NCI-H345 treated with DMSO at 0.1 percent for 48 hours (cell line): ENCODE results near the gene SSR2.

ENCODE experiments used
- DNase-seq: peaks from one replicate; lab custom pipeline; 2025; ENCODE audit not compliant: unreplicated experiment; lab: John Stamatoyannopoulos, UW

The SSR2 gene

GRCh38 chr1:156020293-156021092 lies at the start of gene SSR2:
TSS of gene SSR2 (minus strand) at chr1:156020951. CDS start at chr1:156020167, 784 bp downstream.
- DNase-seq, result peak; percentile 100

DNA sequence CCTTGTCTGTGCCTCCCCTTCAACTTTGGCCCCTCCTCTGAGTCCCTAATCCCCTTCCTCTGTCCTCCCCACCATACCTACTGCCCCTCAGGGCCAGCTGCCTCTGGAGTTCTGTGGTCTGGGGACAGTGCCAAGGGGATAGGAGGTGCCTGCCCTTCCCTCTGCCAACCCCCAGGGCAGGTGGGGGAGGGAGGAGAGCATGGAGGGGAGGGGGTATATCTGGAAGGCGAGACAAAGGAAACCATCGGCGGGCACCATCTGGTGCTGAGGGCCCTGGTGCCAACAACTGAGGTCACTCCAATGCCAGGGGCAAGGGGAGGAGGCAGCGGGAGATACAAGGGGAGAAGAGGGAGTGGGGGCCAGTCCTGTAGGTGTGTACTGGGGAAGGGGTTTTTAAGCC lies 49.8 kb upstream of the SSR2 start:
- peak; percentile 57 for DNase-seq

GRCh38 chr1:156069490-156070455 lies 49.0 kb upstream of the SSR2 start:
- no peak for DNase-seq

DNA sequence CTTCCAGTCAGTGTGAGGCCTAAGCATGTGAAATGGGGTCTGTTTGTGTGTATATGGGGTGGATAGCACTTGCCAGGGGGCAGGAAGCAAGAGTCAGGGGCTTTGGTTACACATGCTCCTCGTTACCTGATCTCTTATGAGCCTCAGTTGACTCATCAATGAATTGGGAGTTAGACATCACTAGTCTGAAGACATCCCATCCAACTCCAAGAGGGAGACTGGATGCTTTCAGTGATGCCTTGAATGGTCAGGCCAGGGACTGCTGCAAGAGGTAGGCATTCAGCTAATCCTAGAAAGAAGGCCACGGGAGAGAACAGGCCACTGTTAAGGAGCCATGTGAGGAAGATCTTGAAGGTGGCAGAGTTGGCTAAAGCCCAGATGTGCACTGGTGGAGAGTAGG lies 46.5 kb upstream of the SSR2 start:
- no peak for DNase-seq

DNA sequence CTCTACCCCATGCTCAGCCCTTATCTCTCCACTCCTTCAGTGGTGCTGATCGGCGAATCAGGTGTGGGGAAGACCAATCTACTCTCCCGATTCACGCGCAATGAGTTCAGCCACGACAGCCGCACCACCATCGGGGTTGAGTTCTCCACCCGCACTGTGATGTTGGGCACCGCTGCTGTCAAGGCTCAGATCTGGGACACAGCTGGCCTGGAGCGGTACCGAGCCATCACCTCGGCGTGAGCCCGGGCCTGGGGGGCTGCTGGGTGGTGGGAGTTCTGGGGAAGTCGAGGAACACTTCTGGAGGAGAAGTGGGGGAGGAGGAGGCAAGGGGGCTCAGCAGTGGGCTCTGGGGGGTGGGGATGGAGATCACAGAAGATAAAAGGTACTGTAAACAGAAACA lies 45.1 kb upstream of the SSR2 start:
- DNase-seq, result no peak

DNA sequence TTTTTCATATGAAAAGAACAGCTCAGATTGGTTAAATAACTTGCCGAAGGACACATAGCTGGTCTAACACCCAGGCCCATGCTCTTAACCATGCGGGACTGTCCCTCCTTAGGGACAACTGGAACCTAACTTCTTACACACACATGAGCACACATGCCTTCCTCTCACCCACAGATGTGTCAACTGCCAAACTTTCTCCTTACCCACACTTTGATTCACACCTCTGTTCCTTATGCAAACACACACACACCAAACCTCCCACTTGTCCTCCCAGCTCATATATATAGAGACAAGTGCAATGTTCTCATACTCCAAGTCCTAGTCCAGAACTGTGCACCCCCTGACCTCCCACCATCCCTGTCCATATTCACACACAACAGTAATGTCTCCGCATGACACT lies 44.5 kb upstream of the SSR2 start:
- DNase-seq, result no peak

GRCh38 chr1:156064615-156065014 lies 43.9 kb upstream of the SSR2 start:
- no peak for DNase-seq

DNA sequence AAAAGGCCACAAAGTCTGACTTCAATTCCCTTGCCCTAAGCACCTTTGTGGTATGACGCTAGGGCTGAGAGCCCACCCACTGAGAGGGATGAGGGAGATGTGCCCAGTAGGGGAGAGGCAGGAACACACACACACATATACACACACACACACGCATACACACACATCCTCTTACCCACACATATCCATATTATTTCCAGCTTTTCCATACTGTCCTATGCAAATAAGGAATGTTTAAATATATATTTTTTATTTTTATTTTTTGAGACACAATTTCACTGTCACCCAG lies 43.2 kb upstream of the SSR2 start:
- no peak for DNase-seq

GRCh38 chr1:156062189-156062588 lies 41.4 kb upstream of the SSR2 start:
- DNase-seq, result no peak

DNA sequence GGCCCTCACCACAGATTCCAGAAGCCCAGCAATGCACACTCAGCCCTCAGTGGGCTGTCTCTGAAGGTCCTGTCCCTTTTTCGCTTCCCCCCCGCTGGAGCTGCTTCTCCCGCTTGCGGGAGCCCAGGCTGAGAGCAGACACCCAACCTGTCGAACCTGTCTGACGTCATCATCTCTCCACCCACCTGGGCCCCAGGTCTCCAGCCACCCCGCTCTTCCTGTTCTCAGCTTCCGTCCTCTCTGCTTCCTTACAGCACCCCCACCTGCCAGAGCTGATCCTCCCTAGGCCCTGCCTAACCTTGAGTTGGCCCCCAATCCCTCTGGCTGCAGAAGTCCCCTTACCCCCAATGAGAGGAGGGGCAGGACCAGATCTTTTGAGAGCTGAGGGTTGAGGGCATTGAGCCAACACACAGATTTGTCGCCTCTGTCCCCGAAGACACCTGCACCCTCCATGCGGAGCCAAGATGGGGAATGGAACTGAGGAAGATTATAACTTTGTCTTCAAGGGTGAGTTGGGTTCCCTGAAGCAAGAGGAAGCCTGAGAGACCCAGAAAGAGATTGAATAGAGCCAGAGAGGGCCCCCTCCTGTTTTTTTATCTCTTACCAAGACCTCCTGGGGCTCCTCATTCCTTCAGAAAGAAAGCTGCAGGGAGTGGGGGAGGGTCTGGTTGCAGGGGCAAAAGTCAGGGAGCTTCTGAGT lies 40.3 kb upstream of the SSR2 start, which contains the start of gene RAB25:
Gene RAB25, plus strand, starts transcription at position 224 of the 700 bp plus-strand sequence. Its CDS starts 241 bp downstream, at position 465.
- DNase-seq, result no peak

GRCh38 chr1:156056326-156056849 lies 35.6 kb upstream of the SSR2 start:
- no peak for DNase-seq

DNA sequence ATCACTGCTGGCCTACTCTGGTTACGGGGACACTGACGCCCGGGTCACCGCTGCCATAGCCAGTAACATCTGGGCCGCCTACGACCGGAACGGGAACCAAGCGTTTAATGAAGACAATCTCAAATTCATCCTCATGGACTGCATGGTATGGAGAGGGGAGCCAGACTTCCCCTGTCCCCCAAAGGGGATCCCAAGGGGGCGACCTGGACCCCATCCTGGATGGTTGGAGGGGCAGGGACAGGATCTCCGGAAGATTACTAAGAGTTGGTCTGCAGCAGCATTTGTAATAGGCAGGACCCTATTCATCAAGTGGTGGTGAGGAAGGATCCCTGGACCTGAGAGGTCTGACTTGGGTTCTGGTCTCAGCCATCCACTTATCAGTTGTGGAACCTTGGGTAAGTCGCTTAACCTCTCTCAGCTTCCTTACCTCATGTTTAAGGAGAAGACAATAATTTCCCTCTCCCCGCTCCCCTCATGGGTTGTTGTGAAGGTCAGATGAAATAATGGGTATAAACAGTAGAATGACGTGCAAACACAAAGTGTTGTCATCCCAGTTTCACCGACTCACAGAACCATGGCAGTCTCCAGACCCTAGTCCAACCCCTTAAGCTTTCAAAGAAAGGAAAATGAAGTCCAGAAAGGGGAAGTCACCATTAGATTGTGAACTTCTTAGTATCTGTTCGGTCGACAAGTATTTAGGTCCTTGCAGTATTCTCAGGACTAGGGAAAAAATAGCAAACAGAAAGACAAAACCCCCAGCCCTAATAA lies 34.7 kb upstream of the SSR2 start:
- DNase-seq, result no peak

DNA sequence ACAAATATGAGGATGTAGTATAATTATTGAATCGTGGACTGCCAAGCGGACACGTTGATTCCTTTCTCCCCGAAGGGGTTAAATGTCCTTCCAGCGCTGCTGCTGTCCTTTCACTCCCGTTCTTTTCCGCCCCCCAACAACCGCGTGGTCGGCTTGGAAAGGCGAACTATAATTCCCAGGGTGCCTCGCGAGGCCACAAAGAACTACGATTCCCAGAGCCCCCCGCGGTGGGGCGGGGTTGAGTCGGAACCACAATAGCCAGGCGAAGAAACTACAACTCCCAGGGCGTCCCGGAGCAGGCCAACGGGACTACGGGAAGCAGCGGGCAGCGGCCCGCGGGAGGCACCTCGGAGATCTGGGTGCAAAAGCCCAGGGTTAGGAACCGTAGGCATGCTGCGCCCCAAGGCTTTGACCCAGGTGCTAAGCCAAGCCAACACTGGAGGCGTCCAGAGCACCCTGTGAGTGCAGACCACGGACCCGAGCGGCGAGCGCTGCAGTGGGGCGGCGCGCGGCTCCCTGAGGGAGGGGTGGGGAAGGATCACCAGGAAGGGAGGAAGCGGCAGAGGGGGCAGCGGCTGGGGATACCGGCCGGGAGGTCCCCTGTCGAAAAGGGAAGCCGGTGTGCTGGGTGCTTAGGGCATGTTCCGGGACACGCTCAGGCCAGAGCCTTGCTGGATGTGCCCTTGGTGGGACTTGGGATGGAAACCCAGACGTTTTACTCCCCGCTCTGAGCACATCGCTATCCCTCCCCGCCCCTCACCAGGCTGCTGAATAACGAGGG lies 33.9 kb upstream of the SSR2 start, which contains the start of gene LAMTOR2:
Gene LAMTOR2, plus strand, starts transcription at position 283 of the 781 bp plus-strand sequence. Its CDS starts 108 bp downstream, at position 391.
- DNase-seq, result peak; percentile 100

GRCh38 chr1:156053768-156054499 lies 33.2 kb upstream of the SSR2 start, which contains the start of gene UBQLN4:
TSS of gene UBQLN4 (minus strand) at chr1:156053798. CDS start at chr1:156053701, 97 bp downstream.
- DNase-seq, result peak; percentile 99

DNA sequence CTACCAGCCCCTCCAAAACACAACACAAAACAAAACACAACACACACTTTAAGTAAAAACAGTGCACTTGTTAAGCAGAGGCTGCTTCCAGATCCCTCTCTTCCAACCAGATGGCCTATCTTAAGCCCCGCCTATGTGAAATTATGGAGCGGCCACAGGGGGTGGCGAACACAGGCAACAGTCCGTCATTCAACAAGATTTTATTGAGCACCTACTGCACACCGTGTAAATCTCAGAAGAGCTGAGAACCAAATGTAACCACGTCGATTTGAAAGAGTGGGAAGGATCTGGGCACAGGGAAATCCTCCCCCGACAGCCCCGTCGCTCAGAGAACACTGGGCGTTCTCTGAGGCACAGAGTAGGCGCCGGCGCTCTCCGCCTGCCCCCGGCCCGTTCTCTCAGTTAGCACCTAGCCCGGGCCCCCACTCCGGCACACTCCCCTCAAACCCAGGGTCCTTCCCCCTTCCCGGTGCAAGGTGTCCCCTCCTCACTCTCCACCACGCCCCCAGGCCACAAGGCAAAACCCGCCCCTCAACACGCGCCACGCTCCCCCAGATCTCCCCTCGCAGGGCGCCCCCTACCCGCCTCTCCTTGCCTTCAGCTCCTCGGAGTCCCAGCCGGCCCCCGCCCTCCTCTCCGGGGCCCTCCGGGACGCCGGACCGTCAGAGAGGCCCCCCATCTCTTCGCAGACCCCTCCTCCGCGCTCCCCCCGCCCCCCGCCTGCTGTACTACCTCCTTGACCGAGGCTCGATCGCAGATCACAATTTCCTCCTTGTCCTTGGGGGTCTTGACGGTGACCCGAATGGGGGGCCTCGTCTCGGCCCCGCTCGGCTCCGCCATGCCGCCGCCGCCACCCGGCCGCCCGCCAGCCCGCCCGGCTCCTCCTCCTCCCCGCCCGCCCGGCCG lies 32.4 kb upstream of the SSR2 start:
- peak; percentile 92 for DNase-seq

- DNase-seq, result no peak
Observed at GRCh38 chr1:156051011-156051725, 30.4 kb upstream of the SSR2 start.

- DNase-seq, result no peak
Observed at GRCh38 chr1:156050376-156050775, 29.6 kb upstream of the SSR2 start.
